Endothelial cell of umbilical vein (primary cell): ENCODE measurements around the gene RBM6. TPM values are rescaled to one million over a fixed set of nuclear protein-coding genes. Genes with fewer than 3 reads are reported as not detected.

ENCODE experiments used
- BruUV-seq: library from RNA; stranded (reverse); fragments of 400-500 nt; replicated peaks from 2 replicates; lab custom pipeline; 2021; lab: Mats Ljungman, UMichigan
- CTCF ChIA-PET: fragments of 300-600, 350-600 bp; sonication (Branson Sonifier 250); formaldehyde crosslinking; loops from one replicate; lab custom pipeline; 2021; ENCODE audit warnings: antibody characterized with exemption, inconsistent platforms; lab: Charles Lee
- POLR2A ChIA-PET: fragments of 300-600, 350-600 bp; sonication (Branson Sonifier 250); formaldehyde crosslinking; loops from one replicate; lab custom pipeline; 2021; ENCODE audit warnings: antibody characterized with exemption, inconsistent platforms; lab: Charles Lee
- DNase-seq: peaks from one replicate; pipeline ENCODE4 v3.0.0-alpha.2; 2011; ENCODE audit warnings: low read depth, low spot score
- FAIRE-seq: peaks from 2 replicates; lab custom pipeline; 2011; peaks lifted over from hg19 to GRCh38; lab: Jason Lieb, UNC
- H2AFZ ChIP-seq: 2 replicates; pipeline ENCODE4 v1.6.0; 2012; ENCODE audit warnings: low read depth, low read length, control low read depth, inconsistent platforms
- H3K27ac ChIP-seq: 2 replicates; pipeline ENCODE4 v1.5.1; 2011; ENCODE audit warnings: low read depth, mild to moderate bottlenecking, control low read depth, low read length, moderate library complexity; ENCODE audit not compliant: insufficient read depth
- H3K27me3 ChIP-seq, 2 experiments: 2 replicates each; pipeline versions ENCODE4 v1.6.0 to v1.6.1; 2011; ENCODE audit warnings: low read length in 2 of 2, mixed read lengths in 1 of 2; ENCODE audit not compliant: control insufficient read depth in 2 of 2, insufficient read depth in 2 of 2
- H3K36me3 ChIP-seq, 2 experiments: 2 replicates in 1 of 2; 3 replicates in 1 of 2; pipeline ENCODE4 v1.5.1; 2011; ENCODE audit warnings: low read length in 2 of 2, mild to moderate bottlenecking in 1 of 2, moderate library complexity in 1 of 2; ENCODE audit not compliant: control insufficient read depth in 2 of 2, insufficient read depth in 2 of 2; ENCODE audit errors: extremely low read depth in 1 of 2
- H3K4me1 ChIP-seq: 3 replicates; pipeline ENCODE4 v1.5.1; 2011; ENCODE audit warnings: mild to moderate bottlenecking, low read length; ENCODE audit not compliant: control insufficient read depth, insufficient read depth; ENCODE audit errors: extremely low read depth
- H3K4me2 ChIP-seq: 2 replicates; pipeline ENCODE4 v1.6.1; 2011; ENCODE audit warnings: low read length, control low read depth, mixed read lengths; ENCODE audit not compliant: insufficient read depth
- H3K4me3 ChIP-seq, 3 experiments: fragments of 200-600 bp in 1 of 3; sonication (generic), shearing (Covaris generic) in 1 of 3; replicated peaks in 1 of 3; 2 replicates each; pipeline ENCODE4 v1.5.1; 2011 to 2016; ENCODE audit warnings: control low read depth in 3 of 3, low read length in 3 of 3, mild to moderate bottlenecking in 2 of 3, inconsistent platforms in 1 of 3, low read depth in 1 of 3, moderate library complexity in 1 of 3; ENCODE audit not compliant: insufficient read depth in 1 of 3
- H3K79me2 ChIP-seq: 2 replicates; pipeline ENCODE4 v1.6.0; 2012; ENCODE audit warnings: low read length, inconsistent platforms; ENCODE audit not compliant: control insufficient read depth, insufficient read depth
- H3K9ac ChIP-seq: replicated peaks from 2 replicates; pipeline ENCODE3; 2011; ENCODE audit warnings: low read length, control low read depth; ENCODE audit not compliant: insufficient read depth; ENCODE audit errors: extremely low read depth
- H3K9me1 ChIP-seq: replicated peaks from 3 replicates; pipeline ENCODE4 v1.6.0; 2011; ENCODE audit warnings: mild to moderate bottlenecking, low read length; ENCODE audit not compliant: control insufficient read depth, insufficient read depth; ENCODE audit errors: extremely low read depth
- H3K9me3 ChIP-seq: replicated peaks from 2 replicates; pipeline ENCODE4 v1.5.1; 2012; ENCODE audit warnings: low read length, inconsistent platforms; ENCODE audit not compliant: control insufficient read depth, insufficient read depth
- H4K20me1 ChIP-seq: replicated peaks from 2 replicates; pipeline ENCODE3; 2011; ENCODE audit warnings: mild to moderate bottlenecking, low read length; ENCODE audit not compliant: control insufficient read depth, insufficient read depth; ENCODE audit errors: extremely low read depth
- CTCF ChIP-seq, 2 donors: IDR thresholded peaks; 1 replicate in 1 of 2; 2 replicates in 1 of 2; pipeline ENCODE4 v1.5.1; 2011; ENCODE audit warnings: low read length in 2 of 2, mild to moderate bottlenecking in 2 of 2, moderate library complexity in 2 of 2, control low read depth in 1 of 2, inconsistent platforms in 1 of 2, low read depth in 1 of 2; ENCODE audit not compliant: insufficient read depth in 1 of 2; ENCODE audit errors: extremely low read depth in 1 of 2
- EZH2 ChIP-seq: IDR thresholded peaks from 2 replicates; pipeline ENCODE4 v1.6.1; 2012; ENCODE audit warnings: borderline replicate concordance, low read depth, mild to moderate bottlenecking, moderate library complexity, low read length, inconsistent platforms; ENCODE audit not compliant: severe bottlenecking
- FOS ChIP-seq: IDR thresholded peaks from 2 replicates; pipeline ENCODE4 v1.6.1; 2011; ENCODE audit warnings: mild to moderate bottlenecking, low read length, moderate library complexity, borderline replicate concordance; ENCODE audit not compliant: insufficient read depth
- GATA2 ChIP-seq: IDR thresholded peaks from 2 replicates; pipeline ENCODE4 v1.7.0; 2011; ENCODE audit warnings: low read depth, mild to moderate bottlenecking, moderate library complexity, mixed read lengths, low read length; ENCODE audit not compliant: insufficient read length, insufficient read depth
- JUN ChIP-seq: IDR thresholded peaks from 2 replicates; pipeline ENCODE4 v1.6.1; 2011; ENCODE audit warnings: borderline replicate concordance, low read depth; ENCODE audit not compliant: insufficient read length, insufficient read depth
- MAX ChIP-seq: IDR thresholded peaks from 2 replicates; pipeline ENCODE4 v1.6.1; 2011; ENCODE audit not compliant: insufficient read depth, insufficient read length
- MYC ChIP-seq: IDR thresholded peaks from one replicate; pipeline ENCODE4 v1.6.1; 2011; ENCODE audit warnings: mild to moderate bottlenecking, low read depth, low read length
- POLR2A ChIP-seq: IDR thresholded peaks from 2 replicates; pipeline ENCODE4 v1.6.1; 2012; ENCODE audit warnings: low read depth, mild to moderate bottlenecking, control low read depth, low read length
- POLR2AphosphoS5 ChIP-seq: IDR thresholded peaks from 2 replicates; pipeline ENCODE4 v1.6.1; 2012; ENCODE audit warnings: low read depth, mild to moderate bottlenecking, control low read depth, low read length, moderate library complexity; ENCODE audit not compliant: insufficient read depth
- dilution Hi-C: fragments of 300-500 bp; cut with MboI; formaldehyde crosslinking; loops from one replicate; pipeline ENCODE4 v1.15.0; 2019; ENCODE audit warnings: low sequenced_read_pairs; ENCODE audit not compliant: extremely low pct_ligation_motif_present
- intact Hi-C: fragments of 100-400 bp; cut with micrococcal nuclease; formaldehyde crosslinking; loops from one replicate; pipeline ENCODE4 v1.10.0; 2022
- polyA plus RNA-seq, 4 experiments: library from polyadenylated mRNA; depleted of rRNA in 3 of 4; stranded (reverse) in 3 of 4; unstranded in 1 of 4; fragments of >200 nt; gene quantifications; 2 replicates each; pipeline versions ENCODE4 v1.2.1 to v1.2.3, GENCODE V29; 2011 to 2012; ENCODE audit warnings: missing spikeins in 1 of 4
- total RNA-seq: library from RNA; stranded (reverse); gene quantifications from 2 replicates; pipeline ENCODE4 v1.2.3, GENCODE V29; 2021

RBM6 gene
- total and polyA plus RNA-seq, 2 donors (not counting 3 experiments of a cell fraction or from before 2014, with no cell fraction given) = 30.4 to 94.5 TPM

DNA sequence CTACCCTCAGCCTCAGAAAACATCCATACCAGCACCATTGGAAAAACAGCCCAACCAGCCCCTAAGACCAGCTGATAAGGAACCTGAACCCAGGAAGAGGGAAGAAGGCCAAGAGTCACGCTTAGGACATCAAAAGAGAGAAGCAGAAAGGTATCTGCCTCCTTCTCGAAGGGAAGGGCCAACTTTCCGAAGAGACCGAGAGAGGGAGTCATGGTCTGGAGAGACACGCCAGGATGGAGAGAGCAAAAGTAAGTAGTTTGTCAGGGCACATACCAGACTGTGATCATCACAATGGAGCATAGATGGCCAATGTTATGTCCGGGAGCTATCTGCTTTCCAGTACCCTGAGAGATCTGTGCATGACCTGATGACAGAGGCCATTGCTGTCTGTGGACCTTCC is 117.8 kb downstream of the RBM6 start:
- Histone ChIP-seq H3K79me2 (no peaks in the 10 kb centered on the region), H3K27me3 (no peaks in the 10 kb centered on the region), H4K20me1 (no peaks in the 10 kb centered on the region), H2AFZ (no peak overlapping the region), H3K4me2 (no peak overlapping the region), H3K36me3 (peaks cover 16 to 19% of the 10 kb centered on the region in 2 experiments), H3K9me1 (no peaks in the 10 kb centered on the region), H3K9me3 (no peaks in the 10 kb centered on the region), H3K4me3 (no peak overlapping the region), H3K27ac (no peak overlapping the region), H3K9ac (no peak overlapping the region), H3K4me1 (peaks cover under 1% of the 10 kb centered on the region)
- dilution Hi-C loops = no loop called here
- CTCF ChIA-PET = no interaction called here
- FAIRE-seq (no peak), DNase-seq (no peak)
- intact Hi-C loops = no loop called here
- POLR2A ChIA-PET = no interaction called here
- BruUV-seq = no TSS peak
- TF ChIP-seq GATA2 (no peak), FOS (no peak), POLR2A (no peak), CTCF (IDR thresholded peaks at IDR 0.05; ENCODE audit: extremely low read depth in 1 of 2, insufficient read depth in 1 of 2, low read depth in 1 of 2, low read length in 2 of 2) (no peak), EZH2 (no peak), POLR2AphosphoS5 (no peak), MAX (no peak), JUN (no peak), MYC (no peak)
